ENCODE data around the gene KCNIP2.

GRCh38 chr10:101793526-101793925 is 50.1 kb downstream of the KCNIP2 start:
- no peak for TF ChIP-seq POLR2A (IDR thresholded peaks at IDR 0.05)
- TF ChIP-seq CTCF (IDR thresholded peaks at IDR 0.05), result no peak
- no peak for TF ChIP-seq EP300 (IDR thresholded peaks at IDR 0.05)

Data from ovary (tissue), 3 donors.